ENCODE data around the gene SEC31A.
"Not testable (repeated sequence)": the region's sequence is repeated elsewhere in the genome, so short reads cannot be mapped to it uniquely, and the experiment has no call there.

Gene SEC31A

DNA sequence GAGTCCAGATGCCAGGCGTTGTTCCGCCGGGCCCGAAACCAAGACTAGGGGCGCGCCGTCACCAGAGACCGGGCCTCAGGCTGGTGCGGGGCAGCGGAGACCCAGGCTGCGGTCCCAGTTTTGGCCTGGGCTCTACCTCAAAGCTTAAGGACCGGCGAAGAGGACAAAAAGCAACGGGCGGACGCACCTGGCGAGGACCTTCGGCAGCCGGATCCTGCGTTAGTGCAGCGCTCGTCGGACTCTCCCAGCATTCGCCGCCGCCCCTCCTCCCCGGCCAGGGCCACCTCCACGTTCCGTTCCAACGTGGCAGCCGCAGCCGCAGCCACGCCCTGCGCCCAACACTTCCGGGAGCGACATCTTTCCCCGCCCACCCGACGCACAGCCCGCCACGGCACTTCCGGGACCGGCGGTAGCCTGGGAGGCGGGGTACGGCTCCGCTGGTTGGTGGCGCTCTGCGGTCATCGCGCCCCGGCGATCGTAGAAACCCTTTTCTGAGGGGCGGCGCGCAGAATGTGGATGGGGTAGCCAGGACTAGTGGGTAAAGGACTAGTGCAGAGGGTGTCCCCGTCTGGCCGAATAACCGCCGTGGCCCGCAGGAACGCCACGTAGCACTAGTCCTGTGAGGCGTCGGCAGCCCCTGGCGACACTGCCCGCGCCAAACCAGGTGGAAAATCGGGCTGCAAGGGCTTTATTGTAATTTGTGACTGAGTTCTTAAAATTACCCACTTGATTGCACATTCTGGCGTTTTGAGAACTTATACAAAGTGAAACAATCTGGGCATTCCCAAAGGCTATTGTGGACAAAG, at the start of gene SEC31A:
SEC31A (minus strand) TSS at position 253 of the 806 bp plus-strand sequence. CDS start 9,217 bp downstream, outside the sequence.
- in situ Hi-C loops (cut with HindIII; ENCODE audit: low sequenced_read_pairs): no loop called here

GRCh38 chr4:82939414-82939813, 48.5 kb upstream of the SEC31A start:
- in situ Hi-C loops (cut with HindIII; ENCODE audit: low sequenced_read_pairs): loop anchor here (5.0 kb wide), 1 partner anchor 33 kb away; no protein-coding TSS in a partner anchor

GRCh38 chr4:82934441-82934840, 43.5 kb upstream of the SEC31A start:
- in situ Hi-C loops (cut with HindIII; ENCODE audit: low sequenced_read_pairs): no loop called here

- in situ Hi-C loops (cut with HindIII; ENCODE audit: low sequenced_read_pairs): no loop called here
Observed at GRCh38 chr4:82930848-82931755, 40.1 kb upstream of the SEC31A start.

DNA sequence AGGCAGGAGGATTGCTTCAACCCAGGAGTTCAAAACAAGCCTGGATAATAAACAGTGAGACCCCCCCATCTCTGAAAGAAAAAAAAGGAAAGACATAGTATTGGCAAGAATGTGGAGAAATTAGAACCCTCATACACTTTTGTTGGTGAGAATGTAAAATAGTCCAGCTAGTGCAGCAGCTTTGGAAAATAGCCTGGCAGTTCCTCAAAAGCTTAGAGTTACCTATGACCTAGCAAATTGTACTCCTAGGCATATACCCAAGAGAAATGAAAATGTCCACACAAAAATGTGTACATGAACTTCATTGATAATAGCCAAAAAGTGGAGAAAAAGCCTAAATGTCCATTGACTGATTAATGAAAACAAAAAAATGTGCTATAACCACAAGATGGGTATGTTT, 30.8 kb upstream of the SEC31A start:
- in situ Hi-C loops (cut with HindIII; ENCODE audit: low sequenced_read_pairs): no loop called here

DNA sequence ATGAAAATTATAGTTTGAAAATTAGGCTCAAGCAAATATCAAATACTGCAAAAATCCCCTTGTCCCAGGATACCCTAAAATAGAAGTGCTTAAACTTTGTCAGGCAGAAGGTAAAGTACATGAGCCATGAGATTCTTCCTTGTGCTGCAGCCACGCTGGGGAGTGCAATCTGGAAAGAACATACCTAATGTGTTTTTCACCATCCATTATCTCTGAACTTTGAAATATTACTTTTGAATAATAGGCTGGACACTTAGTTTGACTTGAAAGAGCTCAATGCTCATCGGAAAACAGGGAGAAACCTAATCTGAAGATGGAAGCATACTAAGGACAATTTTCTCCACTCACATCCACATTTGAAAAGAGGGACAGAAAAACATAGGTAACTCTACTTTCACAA, 28.4 kb upstream of the SEC31A start:
- in situ Hi-C loops (cut with HindIII; ENCODE audit: low sequenced_read_pairs): no loop called here

DNA sequence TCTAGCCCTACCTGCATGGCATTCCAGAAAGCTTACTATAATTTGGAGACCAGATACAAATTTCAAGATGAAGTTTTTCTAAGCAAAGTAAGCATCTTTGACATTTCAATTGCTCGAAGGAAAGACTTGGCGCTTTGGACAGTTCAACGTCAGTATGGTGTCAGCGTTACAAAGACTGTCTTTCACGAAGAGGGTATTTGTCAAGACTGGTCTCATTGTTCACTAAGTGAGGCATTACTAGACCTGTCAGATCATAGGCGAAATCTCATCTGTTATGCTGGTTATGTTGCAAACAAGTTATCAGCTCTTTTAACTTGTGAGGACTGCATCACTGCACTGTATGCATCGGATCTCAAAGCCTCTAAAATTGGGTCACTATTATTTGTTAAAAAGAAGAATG, 27.1 kb upstream of the SEC31A start:
- in situ Hi-C loops (cut with HindIII; ENCODE audit: low sequenced_read_pairs): no loop called here

- in situ Hi-C loops (cut with HindIII; ENCODE audit: low sequenced_read_pairs): not testable (repeated sequence)
Observed at GRCh38 chr4:82913968-82914367, 23.0 kb upstream of the SEC31A start.

GRCh38 chr4:82913305-82913704, 22.4 kb upstream of the SEC31A start:
- in situ Hi-C loops (cut with HindIII; ENCODE audit: low sequenced_read_pairs): no loop called here

DNA sequence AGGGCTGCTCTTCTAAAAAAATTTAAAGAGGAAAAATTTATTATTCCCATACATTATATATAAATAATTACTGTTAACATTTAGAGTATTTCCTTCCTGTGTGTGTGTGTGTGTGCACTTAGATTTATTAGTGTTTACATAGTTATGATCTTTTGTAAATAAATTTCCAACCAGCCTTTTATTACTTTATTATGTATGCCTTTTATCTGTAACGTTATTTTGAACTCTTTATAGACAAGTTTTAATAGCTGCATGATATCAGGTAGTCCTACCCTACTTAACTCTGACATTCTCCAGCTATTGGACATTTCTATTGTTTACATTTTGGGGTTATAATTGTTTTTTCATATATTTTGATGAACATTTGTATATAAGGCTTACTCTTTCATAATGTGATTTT, 18.4 kb upstream of the SEC31A start:
- in situ Hi-C loops (cut with HindIII; ENCODE audit: low sequenced_read_pairs): no loop called here

GRCh38 chr4:82906469-82906868, 15.5 kb upstream of the SEC31A start:
- in situ Hi-C loops (cut with HindIII; ENCODE audit: low sequenced_read_pairs): no loop called here

DNA sequence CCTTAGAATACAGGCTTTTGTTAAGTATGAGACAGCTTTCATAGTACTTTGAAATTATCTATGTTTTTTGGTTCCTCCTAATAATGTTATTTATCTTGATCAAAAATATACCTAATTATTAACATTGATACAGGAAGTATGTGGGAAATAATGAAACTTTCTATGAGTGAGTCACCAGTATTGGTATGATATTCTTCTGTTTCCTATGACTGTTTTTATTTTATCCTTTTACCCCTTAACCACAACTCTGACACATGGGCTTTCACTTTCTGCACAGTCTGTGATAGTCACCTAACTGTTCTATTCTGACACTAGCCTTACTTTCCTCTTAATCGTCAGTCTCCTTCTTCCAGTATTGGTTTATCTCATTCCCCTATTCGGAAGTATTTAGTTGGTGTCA, 14.3 kb upstream of the SEC31A start:
- in situ Hi-C loops (cut with HindIII; ENCODE audit: low sequenced_read_pairs): no loop called here

DNA sequence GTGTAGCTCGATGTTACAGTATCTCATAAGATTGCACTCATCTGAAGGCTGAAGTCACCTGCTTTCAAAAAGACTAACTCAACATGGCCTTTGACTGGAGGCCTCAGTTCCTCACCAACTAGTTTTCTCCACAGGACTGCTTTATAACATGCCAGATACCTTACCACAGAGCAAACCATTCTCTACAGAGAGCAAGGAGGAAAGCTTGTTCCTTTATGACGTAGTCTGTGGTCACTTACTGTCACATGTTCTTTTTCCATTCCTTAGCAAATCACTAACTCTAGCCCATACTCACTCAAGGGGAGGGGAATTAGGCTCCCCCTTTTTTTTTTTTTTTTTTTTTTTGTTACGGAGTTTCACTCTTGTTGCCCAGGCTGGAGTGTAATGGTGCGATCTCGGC, 12.8 kb upstream of the SEC31A start:
- in situ Hi-C loops (cut with HindIII; ENCODE audit: low sequenced_read_pairs): no loop called here

- in situ Hi-C loops (cut with HindIII; ENCODE audit: low sequenced_read_pairs): no loop called here
Observed at GRCh38 chr4:82901183-82901718, 10.3 kb upstream of the SEC31A start.

- in situ Hi-C loops (cut with HindIII; ENCODE audit: low sequenced_read_pairs): no loop called here
Observed at GRCh38 chr4:82900411-82901182, 9.6 kb upstream of the SEC31A start, which contains the start of gene THAP9. TSS of gene THAP9 (plus strand) at chr4:82900735. CDS start at chr4:82900803, 68 bp downstream.

DNA sequence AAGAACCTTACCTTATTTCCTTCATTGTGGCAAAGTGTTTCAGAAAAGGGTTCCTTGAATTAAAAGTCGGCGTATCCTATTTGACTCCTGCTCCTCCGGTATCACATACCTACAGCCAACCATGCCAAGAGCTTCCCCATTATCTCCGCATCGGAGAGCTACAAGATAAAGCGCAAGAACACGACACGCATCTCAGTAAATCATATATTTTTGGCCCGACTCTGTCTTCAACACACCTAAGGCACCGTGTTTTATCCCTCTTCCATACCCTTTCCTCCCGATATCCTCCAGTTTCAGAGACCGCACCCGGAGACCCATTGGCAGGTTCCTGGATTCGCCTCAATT, 9.1 kb upstream of the SEC31A start:
- in situ Hi-C loops (cut with HindIII; ENCODE audit: low sequenced_read_pairs): no loop called here

GRCh38 chr4:82899374-82900065, 8.6 kb upstream of the SEC31A start:
- in situ Hi-C loops (cut with HindIII; ENCODE audit: low sequenced_read_pairs): no loop called here

- in situ Hi-C loops (cut with HindIII; ENCODE audit: low sequenced_read_pairs): no loop called here
Observed at GRCh38 chr4:82898322-82899243, 7.6 kb upstream of the SEC31A start.

DNA sequence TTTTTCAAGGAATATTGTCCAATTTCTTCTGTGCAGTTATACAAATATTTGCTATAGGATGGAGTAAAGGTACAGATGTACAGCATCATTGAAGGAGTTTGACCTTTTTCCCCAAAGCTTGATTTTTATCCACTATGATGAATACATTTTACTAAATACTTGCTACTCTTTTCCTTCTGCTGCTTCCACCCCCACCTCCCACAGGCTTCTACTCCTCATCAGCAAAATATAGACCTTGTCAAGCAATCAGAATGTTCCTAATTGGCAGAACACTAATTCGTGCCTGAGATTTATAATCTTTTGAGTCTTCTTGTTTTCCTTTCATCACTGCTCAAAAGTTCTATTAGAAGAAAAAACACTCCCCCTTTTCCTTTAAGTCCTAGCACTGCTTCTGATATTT, 5.8 kb upstream of the SEC31A start:
- in situ Hi-C loops (cut with HindIII; ENCODE audit: low sequenced_read_pairs): no loop called here
